ENCODE results near the gene C1QTNF12. TPM values are rescaled to one million over a fixed set of nuclear protein-coding genes. Genes with fewer than 3 reads are reported as not detected.

Gene C1QTNF12
- total RNA-seq, 2 donors from 2014 or later = 21.3 to 34.2 TPM

DNA sequence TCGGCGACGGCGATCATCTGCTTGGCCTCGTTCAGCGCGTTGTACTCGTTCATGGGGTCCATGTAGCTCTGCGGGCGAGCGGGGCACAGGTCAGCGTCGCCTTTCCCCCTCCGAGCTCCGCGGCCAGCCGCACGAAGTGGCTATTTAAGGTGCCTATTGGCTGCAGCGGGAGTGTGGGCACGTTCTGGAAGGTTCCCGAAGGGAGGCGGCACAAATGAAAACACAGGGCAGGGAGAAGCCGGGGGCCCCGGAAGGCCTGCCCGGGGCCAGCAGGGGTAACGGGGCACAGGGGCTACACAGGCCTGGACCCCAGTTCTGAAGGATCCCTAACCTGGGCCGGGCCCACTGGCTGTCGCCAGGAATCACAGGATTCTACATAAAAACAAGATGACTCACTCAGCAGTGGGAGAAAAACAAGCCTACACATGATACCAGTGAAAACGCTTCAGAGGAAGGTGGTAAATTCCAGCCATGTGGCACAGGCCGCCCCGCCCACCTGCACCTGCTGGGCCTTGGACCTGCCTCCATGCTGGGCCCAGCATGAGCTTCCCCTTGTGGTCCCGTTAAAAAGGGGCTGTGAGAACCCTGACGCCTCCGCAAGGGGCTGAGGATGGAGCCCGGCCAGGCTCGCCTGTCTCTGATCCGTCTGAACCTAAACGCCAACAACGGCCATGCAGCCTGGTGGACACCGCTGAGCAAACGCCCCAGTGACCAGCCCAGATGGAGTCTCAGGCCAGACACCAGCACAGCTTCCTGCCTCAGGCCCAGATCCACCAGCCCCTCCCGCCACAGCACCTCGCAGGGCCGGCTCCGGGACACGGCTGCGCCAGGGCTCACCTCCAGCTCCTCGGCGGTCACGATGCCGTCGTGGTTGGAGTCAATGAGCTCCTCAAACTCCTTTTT is 28.6 kb downstream of the C1QTNF12 start:
- intact Hi-C loops (cut with DNase I) = no loop called here
- Histone ChIP-seq H3K9ac (ENCODE audit: low read depth in 2 of 2, low read length in 2 of 2) (no peak overlapping the region), H3K27me3 (no peaks in the 10 kb centered on the region), H3K27ac (no peak overlapping the region), H3K4me3 (no peak overlapping the region), H3K4me1 (peaks cover 6% of the 10 kb centered on the region), H3K9me3 (no peaks in the 10 kb centered on the region), H3K36me3 (peaks cover 31% of the 10 kb centered on the region)
- TF ChIP-seq, protein P1, sequence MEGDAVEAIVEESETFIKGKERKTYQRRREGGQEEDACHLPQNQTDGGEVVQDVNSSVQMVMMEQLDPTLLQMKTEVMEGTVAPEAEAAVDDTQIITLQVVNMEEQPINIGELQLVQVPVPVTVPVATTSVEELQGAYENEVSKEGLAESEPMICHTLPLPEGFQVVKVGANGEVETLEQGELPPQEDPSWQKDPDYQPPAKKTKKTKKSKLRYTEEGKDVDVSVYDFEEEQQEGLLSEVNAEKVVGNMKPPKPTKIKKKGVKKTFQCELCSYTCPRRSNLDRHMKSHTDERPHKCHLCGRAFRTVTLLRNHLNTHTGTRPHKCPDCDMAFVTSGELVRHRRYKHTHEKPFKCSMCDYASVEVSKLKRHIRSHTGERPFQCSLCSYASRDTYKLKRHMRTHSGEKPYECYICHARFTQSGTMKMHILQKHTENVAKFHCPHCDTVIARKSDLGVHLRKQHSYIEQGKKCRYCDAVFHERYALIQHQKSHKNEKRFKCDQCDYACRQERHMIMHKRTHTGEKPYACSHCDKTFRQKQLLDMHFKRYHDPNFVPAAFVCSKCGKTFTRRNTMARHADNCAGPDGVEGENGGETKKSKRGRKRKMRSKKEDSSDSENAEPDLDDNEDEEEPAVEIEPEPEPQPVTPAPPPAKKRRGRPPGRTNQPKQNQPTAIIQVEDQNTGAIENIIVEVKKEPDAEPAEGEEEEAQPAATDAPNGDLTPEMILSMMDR (IDR thresholded peaks at IDR 0.05) = no peak
- no peak for DNase-seq

DNA sequence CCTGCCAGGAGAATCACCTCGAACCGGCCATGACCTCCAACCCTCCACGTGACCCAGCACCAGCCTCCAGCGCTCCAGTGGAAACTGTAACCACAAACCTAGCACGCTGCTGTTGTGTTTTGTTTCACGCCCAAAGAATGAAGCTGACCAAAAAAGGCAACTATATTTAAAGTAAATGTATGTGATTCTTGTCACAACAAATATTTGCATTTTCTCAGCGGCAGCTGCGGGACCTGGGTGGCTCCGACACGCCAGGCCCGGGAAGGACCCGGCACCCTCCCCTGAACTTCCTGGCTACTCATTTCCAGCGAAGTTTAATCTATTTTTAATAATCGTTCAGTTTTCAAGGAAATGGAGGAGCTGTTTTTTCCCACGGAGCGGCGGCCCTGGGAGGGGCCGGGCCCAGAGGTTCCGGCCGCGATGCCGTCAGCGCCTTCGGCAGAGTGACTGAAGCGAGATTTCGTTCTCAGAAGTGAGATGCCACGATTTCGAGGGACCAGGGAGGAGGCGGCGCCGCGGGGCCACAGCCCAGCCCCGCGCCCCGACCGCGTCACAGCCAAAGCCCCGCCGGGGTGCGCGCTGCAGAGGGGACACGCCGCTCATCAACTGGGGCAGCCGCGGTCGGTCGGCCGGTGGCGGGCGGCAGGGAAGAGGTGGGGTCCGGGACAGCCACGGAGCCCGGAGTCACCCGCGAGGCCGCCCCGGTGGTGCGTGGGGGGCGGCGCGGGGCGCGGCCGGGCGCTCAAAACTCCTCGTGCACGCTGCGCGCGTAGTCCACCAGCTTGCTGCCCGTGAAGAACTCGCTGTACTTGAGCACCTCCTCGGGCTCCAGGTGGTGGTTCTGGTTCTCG is 29.5 kb downstream of the C1QTNF12 start:
- intact Hi-C loops (cut with DNase I) = no loop called here
- Histone ChIP-seq H3K4me3 (no peak overlapping the region), H3K9me3 (no peaks in the 10 kb centered on the region), H3K9ac (ENCODE audit: low read depth in 2 of 2, low read length in 2 of 2) (no peak overlapping the region), H3K4me1 (peaks cover under 1% of the 10 kb centered on the region), H3K36me3 (peaks cover 31% of the 10 kb centered on the region), H3K27me3 (no peaks in the 10 kb centered on the region), H3K27ac (no peak overlapping the region)
- DNase-seq = no peak
- TF ChIP-seq, protein P1 (IDR thresholded peaks at IDR 0.05) = no peak

- H3K27ac ChIP-seq = no peak overlapping the region
- TF ChIP-seq, protein P1 (IDR thresholded peaks at IDR 0.05) = no peak
- no peaks in the 10 kb centered on the region for H3K4me1 ChIP-seq
- H3K9me3 ChIP-seq = no peaks in the 10 kb centered on the region
- no peaks in the 10 kb centered on the region for H3K27me3 ChIP-seq
- no peak overlapping the region for H3K4me3 ChIP-seq
- DNase-seq = no peak
- no peak overlapping the region for H3K9ac ChIP-seq (ENCODE audit: low read depth in 2 of 2, low read length in 2 of 2)
- H3K36me3 ChIP-seq = peaks cover 22% of the 10 kb centered on the region
- intact Hi-C loops (cut with DNase I) = no loop called here
These were observed 30.5 kb downstream of the C1QTNF12 start for GRCh38 chr1:1215881-1216605.

- TF ChIP-seq, protein P1 (IDR thresholded peaks at IDR 0.05) = no peak
- H3K4me1 ChIP-seq = no peaks in the 10 kb centered on the region
- peaks cover 13% of the 10 kb centered on the region for H3K36me3 ChIP-seq
- H3K4me3 ChIP-seq = no peak overlapping the region
- H3K9ac ChIP-seq (ENCODE audit: low read depth in 2 of 2, low read length in 2 of 2) = no peak overlapping the region
- H3K27ac ChIP-seq = no peak overlapping the region
- no peak for DNase-seq
- no peaks in the 10 kb centered on the region for H3K9me3 ChIP-seq
- intact Hi-C loops (cut with DNase I) = no loop called here
- H3K27me3 ChIP-seq = no peaks in the 10 kb centered on the region
These were observed 31.3 kb downstream of the C1QTNF12 start for GRCh38 chr1:1215080-1215676.

Measured in colonic mucosa (tissue), 4 donors.